Measurements from ENCODE around the gene USP10.

USP10 gene

GRCh38 chr16:84817206-84817605 lies 117.4 kb downstream of the USP10 start:
- no peaks in the 10 kb centered on the region for H3K36me3 ChIP-seq (ENCODE audit: insufficient read depth, low read length)
- no peak overlapping the region for H3K4me2 ChIP-seq (ENCODE audit: low read length)
- peaks cover 23% of the 10 kb centered on the region for H3K4me1 ChIP-seq (ENCODE audit: control insufficient read depth, insufficient read depth, low read length)
- H3K9me3 ChIP-seq (replicated peaks; ENCODE audit: low read length): no peaks in the 10 kb centered on the region
- peaks cover 29% of the 10 kb centered on the region for H3K27me3 ChIP-seq (ENCODE audit: control insufficient read depth, insufficient read depth, low read length)
- no peak overlapping the region for H3K9ac ChIP-seq (ENCODE audit: low read depth, low read length)
- no peak overlapping the region for H3K4me3 ChIP-seq (ENCODE audit: low read length)

DNA sequence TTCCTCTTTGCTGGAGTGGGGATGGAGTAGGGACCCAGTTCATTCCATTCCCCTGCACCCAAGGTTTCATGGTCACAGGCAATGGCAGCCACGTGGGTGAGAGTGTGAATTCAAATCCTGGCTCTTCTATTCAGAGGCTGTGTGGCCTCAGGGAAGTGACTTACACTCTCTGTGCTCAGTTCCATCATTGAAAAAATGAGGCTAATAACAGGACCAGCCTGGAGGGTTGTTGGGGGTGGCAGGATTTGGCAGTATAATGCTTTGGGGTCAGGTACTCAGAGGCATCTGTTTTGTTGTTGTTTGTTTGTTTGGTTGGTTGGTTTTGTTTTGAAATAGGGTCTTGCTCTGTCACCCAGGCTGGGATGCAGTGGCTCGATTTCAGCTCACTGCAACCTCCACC lies 117.8 kb downstream of the USP10 start:
- no peak overlapping the region for H3K4me3 ChIP-seq (ENCODE audit: low read length)
- peaks cover 25% of the 10 kb centered on the region for H3K27me3 ChIP-seq (ENCODE audit: control insufficient read depth, insufficient read depth, low read length)
- H3K9ac ChIP-seq (ENCODE audit: low read depth, low read length): no peak overlapping the region
- H3K4me1 ChIP-seq (ENCODE audit: control insufficient read depth, insufficient read depth, low read length): peaks cover 27% of the 10 kb centered on the region
- no peak overlapping the region for H3K4me2 ChIP-seq (ENCODE audit: low read length)
- no peaks in the 10 kb centered on the region for H3K9me3 ChIP-seq (replicated peaks; ENCODE audit: low read length)
- no peaks in the 10 kb centered on the region for H3K36me3 ChIP-seq (ENCODE audit: insufficient read depth, low read length)

GRCh38 chr16:84818133-84818532 lies 118.3 kb downstream of the USP10 start:
- Histone ChIP-seq H3K36me3 (ENCODE audit: insufficient read depth, low read length) (no peaks in the 10 kb centered on the region), H3K9me3 (replicated peaks; ENCODE audit: low read length) (no peaks in the 10 kb centered on the region), H3K4me2 (ENCODE audit: low read length) (no peak overlapping the region), H3K27me3 (ENCODE audit: control insufficient read depth, insufficient read depth, low read length) (peaks cover 20% of the 10 kb centered on the region), H3K9ac (ENCODE audit: low read depth, low read length) (no peak overlapping the region), H3K4me3 (ENCODE audit: low read length) (no peak overlapping the region), H3K4me1 (ENCODE audit: control insufficient read depth, insufficient read depth, low read length) (peaks cover 30% of the 10 kb centered on the region)

GRCh38 chr16:84818989-84819643 lies 119.3 kb downstream of the USP10 start:
- peak overlapping the region; percentile 55 for H3K4me3 ChIP-seq (ENCODE audit: low read length)
- no peaks in the 10 kb centered on the region for H3K9me3 ChIP-seq (replicated peaks; ENCODE audit: low read length)
- no peaks in the 10 kb centered on the region for H3K36me3 ChIP-seq (ENCODE audit: insufficient read depth, low read length)
- H3K27me3 ChIP-seq (ENCODE audit: control insufficient read depth, insufficient read depth, low read length): peaks cover 11% of the 10 kb centered on the region
- no peak overlapping the region for H3K9ac ChIP-seq (ENCODE audit: low read depth, low read length)
- H3K4me2 ChIP-seq (ENCODE audit: low read length): peak overlapping the region; percentile 92
- peaks cover 40% of the 10 kb centered on the region for H3K4me1 ChIP-seq (ENCODE audit: control insufficient read depth, insufficient read depth, low read length)

- peaks cover 41% of the 10 kb centered on the region for H3K4me1 ChIP-seq (ENCODE audit: control insufficient read depth, insufficient read depth, low read length)
- peaks cover 10% of the 10 kb centered on the region for H3K27me3 ChIP-seq (ENCODE audit: control insufficient read depth, insufficient read depth, low read length)
- peak within 1 kb of the TSS; percentile 92 for H3K4me2 ChIP-seq (ENCODE audit: low read length)
- H3K9me3 ChIP-seq (replicated peaks; ENCODE audit: low read length): no peaks in the 10 kb centered on the region
- H3K4me3 ChIP-seq (ENCODE audit: low read length): peak within 1 kb of the TSS; percentile 82
- no peaks in the 10 kb centered on the region for H3K36me3 ChIP-seq (ENCODE audit: insufficient read depth, low read length)
- H3K9ac ChIP-seq (ENCODE audit: low read depth, low read length): peak within 1 kb of the TSS; percentile 76
These were observed 120.0 kb downstream of the USP10 start, which contains the start of gene CRISPLD2 for GRCh38 chr16:84819644-84820304. Gene CRISPLD2, plus strand, starts transcription at chr16:84819985. Its CDS starts 18,511 bp downstream, at chr16:84838496.

DNA sequence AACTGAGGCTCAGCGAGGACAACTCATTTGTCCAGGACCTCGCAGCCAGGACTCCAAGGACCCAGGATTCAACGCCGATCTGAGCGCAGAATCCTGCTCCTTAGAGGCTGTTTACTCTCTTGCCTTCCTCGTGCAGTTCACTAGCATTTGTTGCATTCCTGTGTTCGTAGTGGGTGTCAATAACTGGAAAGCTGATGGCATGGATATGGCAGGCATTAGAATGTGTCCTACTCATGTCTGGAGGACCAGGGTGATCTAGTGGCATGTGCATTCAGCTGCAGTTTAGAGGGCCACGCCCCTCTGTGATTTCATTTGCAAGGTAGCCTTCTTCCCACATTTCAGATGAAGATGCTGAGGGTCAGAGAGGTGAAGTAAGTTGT lies 120.5 kb downstream of the USP10 start:
- no peaks in the 10 kb centered on the region for H3K36me3 ChIP-seq (ENCODE audit: insufficient read depth, low read length)
- H3K4me1 ChIP-seq (ENCODE audit: control insufficient read depth, insufficient read depth, low read length): peaks cover 41% of the 10 kb centered on the region
- H3K9me3 ChIP-seq (replicated peaks; ENCODE audit: low read length): no peaks in the 10 kb centered on the region
- peaks cover 5% of the 10 kb centered on the region for H3K27me3 ChIP-seq (ENCODE audit: control insufficient read depth, insufficient read depth, low read length)
- peak overlapping the region; percentile 92 for H3K4me2 ChIP-seq (ENCODE audit: low read length)
- H3K9ac ChIP-seq (ENCODE audit: low read depth, low read length): peak overlapping the region; percentile 76
- peak overlapping the region; percentile 82 for H3K4me3 ChIP-seq (ENCODE audit: low read length)

- peak overlapping the region; percentile 82 for H3K4me3 ChIP-seq (ENCODE audit: low read length)
- H3K27me3 ChIP-seq (ENCODE audit: control insufficient read depth, insufficient read depth, low read length): peaks cover under 1% of the 10 kb centered on the region
- peak overlapping the region; percentile 92 for H3K4me2 ChIP-seq (ENCODE audit: low read length)
- peak overlapping the region; percentile 76 for H3K9ac ChIP-seq (ENCODE audit: low read depth, low read length)
- peaks cover 43% of the 10 kb centered on the region for H3K4me1 ChIP-seq (ENCODE audit: control insufficient read depth, insufficient read depth, low read length)
- H3K9me3 ChIP-seq (replicated peaks; ENCODE audit: low read length): no peaks in the 10 kb centered on the region
- no peaks in the 10 kb centered on the region for H3K36me3 ChIP-seq (ENCODE audit: insufficient read depth, low read length)
These were observed 121.0 kb downstream of the USP10 start for GRCh38 chr16:84820771-84821170.

DNA sequence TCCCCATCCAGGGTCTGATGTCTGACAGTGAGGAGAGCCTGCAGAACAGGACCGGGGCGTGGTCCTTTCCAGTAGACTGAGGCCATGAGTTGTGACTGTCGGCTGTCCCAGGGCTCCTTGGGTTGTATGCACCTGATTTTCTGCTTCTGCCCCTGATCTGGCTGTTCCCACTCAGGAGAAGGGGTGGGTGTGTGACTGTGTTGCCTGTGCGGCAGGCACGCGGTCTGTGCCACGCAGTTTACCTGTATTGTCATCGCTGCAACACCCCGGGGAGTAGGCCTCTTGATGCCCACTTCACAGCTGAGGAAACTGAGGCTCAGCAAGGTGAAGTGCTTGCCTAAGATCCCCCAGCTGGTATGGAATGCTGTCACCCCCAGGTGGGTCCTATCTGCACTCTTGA lies 121.4 kb downstream of the USP10 start:
- peak overlapping the region; percentile 76 for H3K9ac ChIP-seq (ENCODE audit: low read depth, low read length)
- peaks cover 47% of the 10 kb centered on the region for H3K4me1 ChIP-seq (ENCODE audit: control insufficient read depth, insufficient read depth, low read length)
- H3K27me3 ChIP-seq (ENCODE audit: control insufficient read depth, insufficient read depth, low read length): no peaks in the 10 kb centered on the region

DNA sequence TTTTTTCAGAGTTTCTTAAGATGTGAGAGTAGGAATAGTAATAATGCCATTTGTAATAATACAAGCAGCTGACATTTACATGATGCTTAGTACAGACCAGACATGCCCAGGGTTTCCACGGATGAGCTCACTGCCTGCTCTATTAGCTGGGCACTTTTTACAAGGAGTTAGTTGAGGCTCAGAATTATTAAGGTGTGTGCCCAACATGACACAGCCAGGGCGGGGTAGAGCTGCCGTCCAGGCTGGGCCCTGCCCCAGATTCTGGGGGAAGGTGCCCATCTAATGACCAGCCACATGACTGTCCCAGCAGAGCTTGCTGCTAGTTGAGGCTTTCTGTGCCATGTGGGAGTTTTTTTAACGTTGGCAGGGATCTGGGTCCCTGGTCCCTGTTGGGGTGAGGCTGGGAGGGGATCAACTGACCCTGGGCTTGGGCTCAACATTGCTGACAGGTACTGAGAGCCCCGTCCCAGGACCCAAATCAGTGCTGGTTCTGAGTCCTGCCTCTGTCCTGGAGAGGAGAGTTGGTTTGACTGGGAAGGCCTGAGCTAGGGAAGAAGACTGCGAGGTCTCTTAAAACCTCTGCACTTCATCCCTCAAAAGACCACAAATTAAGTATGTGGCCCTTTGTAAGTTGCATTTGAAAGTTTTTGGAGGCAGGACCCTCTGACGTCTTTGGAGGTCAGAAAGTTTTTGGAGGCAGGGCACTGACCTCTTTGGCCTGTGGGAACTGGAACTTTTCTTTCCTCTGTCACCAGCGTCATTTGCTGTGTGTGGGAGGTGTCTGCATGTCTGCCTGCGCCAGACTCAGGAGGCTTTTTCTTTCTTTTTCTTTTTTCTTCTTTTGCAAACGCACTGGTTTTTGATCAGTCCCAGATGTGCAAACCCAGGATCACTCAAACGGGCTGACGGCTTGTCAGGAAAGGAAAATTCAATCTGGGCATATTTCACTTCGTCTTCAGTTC lies 122.2 kb downstream of the USP10 start:
- Histone ChIP-seq H3K9ac (ENCODE audit: low read depth, low read length) (peak overlapping the region; percentile 76), H3K9me3 (replicated peaks; ENCODE audit: low read length) (no peaks in the 10 kb centered on the region), H3K4me1 (ENCODE audit: control insufficient read depth, insufficient read depth, low read length) (peaks cover 55% of the 10 kb centered on the region), H3K36me3 (ENCODE audit: insufficient read depth, low read length) (no peaks in the 10 kb centered on the region), H3K4me2 (ENCODE audit: low read length) (peak overlapping the region; percentile 92), H3K4me3 (ENCODE audit: low read length) (peak overlapping the region; percentile 82), H3K27me3 (ENCODE audit: control insufficient read depth, insufficient read depth, low read length) (no peaks in the 10 kb centered on the region)

More for the DNA sequence above, 121.4 kb downstream of the USP10 start:
- no peaks in the 10 kb centered on the region for H3K36me3 ChIP-seq (ENCODE audit: insufficient read depth, low read length)
- H3K4me2 ChIP-seq (ENCODE audit: low read length): peak overlapping the region; percentile 92
- H3K4me3 ChIP-seq (ENCODE audit: low read length): peak overlapping the region; percentile 82
- no peaks in the 10 kb centered on the region for H3K9me3 ChIP-seq (replicated peaks; ENCODE audit: low read length)

- Histone ChIP-seq H3K4me3 (ENCODE audit: low read length) (no peak overlapping the region), H3K9ac (ENCODE audit: low read depth, low read length) (peak overlapping the region; percentile 76), H3K9me3 (replicated peaks; ENCODE audit: low read length) (no peaks in the 10 kb centered on the region), H3K36me3 (ENCODE audit: insufficient read depth, low read length) (no peaks in the 10 kb centered on the region), H3K4me1 (ENCODE audit: control insufficient read depth, insufficient read depth, low read length) (peaks cover 64% of the 10 kb centered on the region), H3K27me3 (ENCODE audit: control insufficient read depth, insufficient read depth, low read length) (no peaks in the 10 kb centered on the region), H3K4me2 (ENCODE audit: low read length) (peak overlapping the region; percentile 92)
These were observed 123.2 kb downstream of the USP10 start for GRCh38 chr16:84822990-84823389.

- Histone ChIP-seq H3K9me3 (replicated peaks; ENCODE audit: low read length) (no peaks in the 10 kb centered on the region), H3K9ac (ENCODE audit: low read depth, low read length) (peak overlapping the region; percentile 20), H3K4me2 (ENCODE audit: low read length) (peak overlapping the region; percentile 55), H3K4me1 (ENCODE audit: control insufficient read depth, insufficient read depth, low read length) (peaks cover 69% of the 10 kb centered on the region), H3K4me3 (ENCODE audit: low read length) (no peak overlapping the region), H3K27me3 (ENCODE audit: control insufficient read depth, insufficient read depth, low read length) (no peaks in the 10 kb centered on the region), H3K36me3 (ENCODE audit: insufficient read depth, low read length) (no peaks in the 10 kb centered on the region)
These were observed 123.7 kb downstream of the USP10 start for GRCh38 chr16:84823484-84823883.

Measured in skeletal muscle satellite cell (primary cell).